Spleen (tissue), 11 donors: ENCODE measurements around the gene ZNF436. TPM values are rescaled to one million over a fixed set of nuclear protein-coding genes. Genes with fewer than 3 reads are reported as not detected.
"Not testable (repeated sequence)": the region's sequence is repeated elsewhere in the genome, so short reads cannot be mapped to it uniquely, and the experiment has no call there.

ENCODE experiments used
- DNase-seq: peaks from one replicate; pipeline ENCODE4 v3.0.0-alpha.2; 2020
- H3K27ac ChIP-seq, 8 donors: fragments of 200-600 bp; sonication (generic) in 7 of 8; 1 replicate in 4 of 8; 2 replicates in 4 of 8; pipeline versions ENCODE4 v1.5.0 to v1.8.0; 2016 to 2021; ENCODE audit warnings: inconsistent platforms in 4 of 8, mild to moderate bottlenecking in 4 of 8, moderate library complexity in 1 of 8
- H3K27me3 ChIP-seq, 7 donors: fragments of 200-600 bp; sonication (generic) in 6 of 7; replicated peaks in 1 of 7; 1 replicate in 4 of 7; 2 replicates in 3 of 7; pipeline versions ENCODE4 v1.5.0 to v1.8.0; 2016 to 2021; ENCODE audit warnings: inconsistent platforms in 3 of 7, mild to moderate bottlenecking in 1 of 7
- H3K36me3 ChIP-seq, 6 donors: fragments of 200-600 bp; sonication (generic) in 5 of 6; 1 replicate in 4 of 6; 2 replicates in 2 of 6; pipeline versions ENCODE4 v1.5.0 to v1.8.0; 2016 to 2021; ENCODE audit warnings: inconsistent platforms in 2 of 6
- H3K4me1 ChIP-seq, 6 donors: fragments of 200-600 bp; sonication (generic) in 5 of 6; 1 replicate in 3 of 6; 2 replicates in 3 of 6; pipeline versions ENCODE4 v1.5.0 to v1.8.0; 2016 to 2021; ENCODE audit warnings: inconsistent platforms in 3 of 6
- H3K4me3 ChIP-seq, 8 donors: fragments of 200-600 bp; sonication (generic) in 7 of 8; 1 replicate in 4 of 8; 2 replicates in 4 of 8; pipeline versions ENCODE4 v1.5.0 to v1.8.0; 2016 to 2021; ENCODE audit warnings: inconsistent platforms in 4 of 8, mild to moderate bottlenecking in 4 of 8, moderate library complexity in 2 of 8
- H3K9me3 ChIP-seq, 8 donors: fragments of 200-600 bp; sonication (generic) in 7 of 8; 1 replicate in 4 of 8; 2 replicates in 4 of 8; pipeline versions ENCODE4 v1.5.0 to v1.8.0; 2016 to 2021; ENCODE audit warnings: inconsistent platforms in 4 of 8
- POLR2A ChIP-seq, 3 donors: fragments of 450-650 bp; IDR thresholded peaks; one replicate each; pipeline ENCODE4 v1.5.1; 2017; ENCODE audit warnings: antibody characterized with exemption in 3 of 3, mild to moderate bottlenecking in 1 of 3
- POLR2AphosphoS5 ChIP-seq, 3 donors: sonication (generic); formaldehyde crosslinking; IDR thresholded peaks; one replicate each; pipeline ENCODE4 v1.5.1; 2017; ENCODE audit warnings: antibody characterized with exemption in 3 of 3
- whole genome bisulfite sequencing, 5 donors: extraction: QIAGEN DNeasy Blood & Tissue Kit in 3 of 5; methylation state at CpG; one replicate each; pipeline versions ENCODE4 v1.1.5 to v1.1.7; 2013 to 2018; 5-methylcytosine and 5-hydroxymethylcytosine counted together
- intact Hi-C: fragments of 100-400 bp; cut with DNase I; formaldehyde crosslinking; loops from one replicate; pipeline ENCODE4 v1.15.0; 2023; ENCODE audit warnings: low total_unique reads
- polyA plus RNA-seq, 3 donors: library from polyadenylated mRNA; stranded (reverse); fragments of 200-250 nt; gene quantifications; one replicate each; pipeline ENCODE4 v1.2.1, GENCODE V29; 2013
- total RNA-seq, 7 donors: library from RNA; depleted of rRNA in 3 of 7; stranded (reverse); fragments of >200 nt in 3 of 7; fragmentation: NEBNext Ultra II Directional in 4 of 7; extraction: Animal tissue kit (Norgen Biotek cat#: 25700) in 4 of 7; gene quantifications; one replicate each; pipeline versions ENCODE4 v1.1.0 to v1.2.1, GENCODE V29; 2016 to 2021
- TF ChIP-seq, protein P1 (sequence below), 11 experiments: fragments of 200-600 bp in 7 of 11; fragments of 450-650 bp in 4 of 11; sonication (generic) in 4 of 11; IDR thresholded peaks in 8 of 11; conservative IDR thresholded peaks in 3 of 11; 1 replicate in 7 of 11; 2 replicates in 4 of 11; pipeline versions ENCODE4 v1.4.0 to v1.8.0; 2016 to 2021; ENCODE audit warnings: antibody characterized with exemption in 11 of 11, inconsistent platforms in 4 of 11, mild to moderate bottlenecking in 1 of 11
- donor health status: healthy with polysubstance abuse.
- donor health status: DM: no; HTN: no; CAD: no; lungs with moderate emphysema.
- donor health status: DM: no; HTN: no; CAD: no.
- donor health status: Bipolar disorder and iron deficiency.
- donor health status: healthy.
- donor health status: DM: no; HTN: no; CAD: no.
- donor health status: DM: yes; HTN: yes; CAD: no.

Gene ZNF436
- total and polyA plus RNA-seq, 10 donors, result 2.8 to 32.1 (median 18.5) TPM

GRCh38 chr1:23381233-23381885 lies 11.7 kb upstream of the ZNF436 start:
- WGBS, 5 donors, result 78 to 87% (median 83%) methylated on average over 5 of the region's 5 CpGs
- intact Hi-C loops, result no loop called here
- H3K4me3 ChIP-seq, result no peak overlapping the region
- TF ChIP-seq POLR2A (IDR thresholded peaks at IDR 0.05), result no peak
- TF ChIP-seq POLR2AphosphoS5 (IDR thresholded peaks at IDR 0.05), result no peak
- TF ChIP-seq, protein P1, sequence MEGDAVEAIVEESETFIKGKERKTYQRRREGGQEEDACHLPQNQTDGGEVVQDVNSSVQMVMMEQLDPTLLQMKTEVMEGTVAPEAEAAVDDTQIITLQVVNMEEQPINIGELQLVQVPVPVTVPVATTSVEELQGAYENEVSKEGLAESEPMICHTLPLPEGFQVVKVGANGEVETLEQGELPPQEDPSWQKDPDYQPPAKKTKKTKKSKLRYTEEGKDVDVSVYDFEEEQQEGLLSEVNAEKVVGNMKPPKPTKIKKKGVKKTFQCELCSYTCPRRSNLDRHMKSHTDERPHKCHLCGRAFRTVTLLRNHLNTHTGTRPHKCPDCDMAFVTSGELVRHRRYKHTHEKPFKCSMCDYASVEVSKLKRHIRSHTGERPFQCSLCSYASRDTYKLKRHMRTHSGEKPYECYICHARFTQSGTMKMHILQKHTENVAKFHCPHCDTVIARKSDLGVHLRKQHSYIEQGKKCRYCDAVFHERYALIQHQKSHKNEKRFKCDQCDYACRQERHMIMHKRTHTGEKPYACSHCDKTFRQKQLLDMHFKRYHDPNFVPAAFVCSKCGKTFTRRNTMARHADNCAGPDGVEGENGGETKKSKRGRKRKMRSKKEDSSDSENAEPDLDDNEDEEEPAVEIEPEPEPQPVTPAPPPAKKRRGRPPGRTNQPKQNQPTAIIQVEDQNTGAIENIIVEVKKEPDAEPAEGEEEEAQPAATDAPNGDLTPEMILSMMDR (IDR thresholded peaks at IDR 0.05 in 8 of 11, conservative IDR thresholded peaks at IDR 0.05 in 3 of 11), result no peak
- DNase-seq, result no peak
- H3K4me1 ChIP-seq, result peaks cover 0 to 36% (median 20%) of the 10 kb centered on the region in 6 donors
- H3K27ac ChIP-seq, result no peak overlapping the region
- no peaks in the 10 kb centered on the region for H3K9me3 ChIP-seq
- no peaks in the 10 kb centered on the region for H3K36me3 ChIP-seq
- no peaks in the 10 kb centered on the region for H3K27me3 ChIP-seq

DNA sequence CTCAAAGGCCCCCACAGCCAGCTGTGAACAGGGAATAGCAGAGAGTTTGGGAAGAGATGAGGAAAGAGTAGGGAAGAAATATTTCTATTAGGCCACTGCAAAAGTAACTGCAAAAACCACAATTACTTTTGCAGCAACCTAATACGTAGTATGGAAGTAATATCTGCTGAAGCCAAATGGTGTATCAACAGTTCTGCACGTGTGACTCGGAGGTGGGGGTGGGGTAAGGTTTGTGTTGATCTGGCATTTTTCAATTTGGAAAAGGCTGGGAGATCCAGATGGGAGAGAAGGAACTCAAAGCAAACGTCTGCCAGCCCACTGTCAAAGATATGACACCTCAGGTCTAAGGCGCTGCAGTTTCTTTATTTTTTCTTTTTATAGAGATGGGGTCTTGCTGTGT lies 11.1 kb upstream of the ZNF436 start:
- Histone ChIP-seq H3K27ac (no peak overlapping the region), H3K36me3 (no peaks in the 10 kb centered on the region), H3K27me3 (no peaks in the 10 kb centered on the region), H3K4me1 (peaks cover 0 to 36% (median 20%) of the 10 kb centered on the region in 6 donors), H3K4me3 (no peak overlapping the region), H3K9me3 (no peaks in the 10 kb centered on the region)
- TF ChIP-seq POLR2AphosphoS5 (IDR thresholded peaks at IDR 0.05) (no peak), POLR2A (IDR thresholded peaks at IDR 0.05) (no peak)
- TF ChIP-seq, protein P1 (IDR thresholded peaks at IDR 0.05 in 8 of 11, conservative IDR thresholded peaks at IDR 0.05 in 3 of 11), result no peak
- WGBS, 5 donors, result 60 to 66% (median 61%) methylated on average over 5 of the region's 5 CpGs
- intact Hi-C loops, result no loop called here
- DNase-seq, result no peak

- H3K36me3 ChIP-seq, H3K4me3 ChIP-seq, H3K9me3 ChIP-seq, H3K27ac ChIP-seq, intact Hi-C loops, H3K27me3 ChIP-seq, DNase-seq: not testable (repeated sequence)
- WGBS, 5 donors, result 64 to 78% (median 68%) methylated on average over 4 of the region's 4 CpGs
- H3K4me1 ChIP-seq, result peaks cover 0 to 36% (median 20%) of the 10 kb centered on the region in 6 donors
These were observed 10.6 kb upstream of the ZNF436 start for GRCh38 chr1:23380236-23380635.

- WGBS, 5 donors, result 77 to 86% (median 84%) methylated on average over 19 of the region's 19 CpGs
- peaks cover 0 to 25% (median 12%) of the 10 kb centered on the region in 6 donors for H3K4me1 ChIP-seq
- TF ChIP-seq, protein P1 (IDR thresholded peaks at IDR 0.05 in 8 of 11, conservative IDR thresholded peaks at IDR 0.05 in 3 of 11), result no peak
- TF ChIP-seq POLR2AphosphoS5 (IDR thresholded peaks at IDR 0.05), result peak in 2 of 3 donors; percentile 42 to 66
- H3K9me3 ChIP-seq, result no peaks in the 10 kb centered on the region
- intact Hi-C loops, result no loop called here
- no peak overlapping the region for H3K4me3 ChIP-seq
- no peaks in the 10 kb centered on the region for H3K27me3 ChIP-seq
- peak overlapping the region in 6 of 8 donors; percentile 23 to 70 (median 52) for H3K27ac ChIP-seq
- H3K36me3 ChIP-seq, result no peaks in the 10 kb centered on the region
- no peak for DNase-seq
These were observed 7.5 kb upstream of the ZNF436 start for GRCh38 chr1:23376890-23377811.

- H3K36me3 ChIP-seq, H3K27ac ChIP-seq, intact Hi-C loops, H3K4me3 ChIP-seq, H3K9me3 ChIP-seq, H3K27me3 ChIP-seq, DNase-seq: not testable (repeated sequence)
- H3K4me1 ChIP-seq, result peaks cover 13 to 55% (median 36%) of the 10 kb centered on the region in 6 donors
- 88 to 95% (median 92%) methylated on average over 12 of the region's 12 CpGs for WGBS, 5 donors
These were observed 4.6 kb upstream of the ZNF436 start for GRCh38 chr1:23374079-23374735.
